ENCODE results near the gene SLC25A36. TPM values are rescaled to one million over a fixed set of nuclear protein-coding genes. Genes with fewer than 3 reads are reported as not detected.

SLC25A36 gene
- total RNA-seq, 1 donor from 2014 or later: 98.4 TPM

DNA sequence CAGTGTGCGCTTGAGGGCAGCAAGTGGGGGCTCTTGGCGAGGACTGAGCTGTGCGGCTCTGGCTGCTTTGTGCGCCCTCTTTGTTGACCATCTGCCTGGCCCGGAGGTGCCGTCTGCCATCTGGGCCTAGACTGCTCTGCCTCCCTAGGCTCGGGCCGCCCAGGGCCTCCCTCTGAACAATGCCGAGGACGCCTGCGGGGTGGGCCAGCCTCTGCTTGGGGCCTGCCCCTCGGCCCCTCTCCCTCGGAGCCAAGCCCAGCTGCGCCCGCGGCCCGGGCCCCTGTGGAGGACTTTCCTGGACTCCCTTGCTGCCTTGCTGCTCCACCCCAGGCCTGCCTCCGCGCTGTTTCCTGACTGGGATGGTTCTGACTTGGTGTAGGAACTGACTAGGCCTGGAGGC is 77.6 kb downstream of the SLC25A36 start:
- Mint-ChIP-seq H3K4me1 (ENCODE audit: unreplicated experiment) (no peaks in the 10 kb centered on the region), H3K9me3 (no peaks in the 10 kb centered on the region), H3K27me3 (no peaks in the 10 kb centered on the region), H3K36me3 (no peaks in the 10 kb centered on the region), H3K4me3 (no peak overlapping the region), H3K27ac (no peak overlapping the region)
- DNase-seq (ENCODE audit: extremely low spot score, unreplicated experiment): no peak
- TF ChIP-seq CTCF (conservative IDR thresholded peaks at IDR 0.05): no peak

DNA sequence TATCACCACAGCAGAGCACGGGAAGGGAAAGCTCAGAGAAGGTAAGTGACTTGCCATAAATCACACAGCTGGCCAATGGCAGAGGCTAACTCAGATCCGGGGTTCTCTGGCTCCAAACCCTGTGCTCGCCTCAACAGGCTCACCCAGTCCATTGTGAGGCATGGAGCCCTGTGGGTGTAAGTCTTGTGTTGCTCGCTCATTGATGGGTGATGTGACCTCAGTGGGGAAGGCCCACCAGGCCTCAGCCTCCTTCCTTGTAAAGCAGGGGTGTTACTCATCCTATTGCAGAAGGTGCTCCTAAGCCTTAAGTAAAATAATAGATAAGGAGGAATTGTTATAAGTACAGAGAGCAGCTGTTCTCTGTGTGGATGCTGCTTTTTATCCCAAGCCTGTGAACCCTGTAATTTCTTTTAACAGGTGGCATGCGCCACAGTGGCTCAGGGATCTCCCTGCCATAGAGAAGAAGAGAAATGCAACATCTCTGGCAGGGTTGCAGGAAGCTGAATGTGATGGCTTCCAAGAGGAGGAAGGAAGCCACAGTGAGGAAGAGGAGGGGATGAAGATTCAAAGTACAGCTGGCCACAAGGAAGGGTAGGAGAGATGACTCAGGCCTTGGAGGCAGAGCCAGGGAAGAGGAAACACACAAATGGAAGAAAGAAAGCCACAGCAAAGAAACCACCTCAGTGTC is 78.7 kb downstream of the SLC25A36 start:
- no peak for DNase-seq (ENCODE audit: extremely low spot score, unreplicated experiment)
- H3K4me3 Mint-ChIP-seq: no peak overlapping the region
- H3K27ac Mint-ChIP-seq: no peak overlapping the region
- no peaks in the 10 kb centered on the region for H3K9me3 Mint-ChIP-seq
- no peaks in the 10 kb centered on the region for H3K27me3 Mint-ChIP-seq
- TF ChIP-seq CTCF (conservative IDR thresholded peaks at IDR 0.05): no peak
- H3K4me1 Mint-ChIP-seq (ENCODE audit: unreplicated experiment): no peaks in the 10 kb centered on the region
- H3K36me3 Mint-ChIP-seq: no peaks in the 10 kb centered on the region

- no peak for TF ChIP-seq CTCF (conservative IDR thresholded peaks at IDR 0.05)
- H3K27ac Mint-ChIP-seq: no peak overlapping the region
- H3K4me1 Mint-ChIP-seq (ENCODE audit: unreplicated experiment): no peaks in the 10 kb centered on the region
- H3K36me3 Mint-ChIP-seq: no peaks in the 10 kb centered on the region
- DNase-seq (ENCODE audit: extremely low spot score, unreplicated experiment): no peak
- H3K9me3 Mint-ChIP-seq: no peaks in the 10 kb centered on the region
- H3K27me3 Mint-ChIP-seq: no peaks in the 10 kb centered on the region
- no peak overlapping the region for H3K4me3 Mint-ChIP-seq
Measured at GRCh38 chr3:141021261-141021660, 79.6 kb downstream of the SLC25A36 start.

Other genes starting within 250 kb of the SLC25A36 start
- gene SPSB4, start 109.5 kb downstream of the SLC25A36 start, total RNA-seq (ENCODE audit: low replicate concordance): 4.7 and 23.8 TPM in 2 replicates